RKO (cell line): ENCODE measurements around the gene CALHM1.
"Not testable (repeated sequence)": the region's sequence is repeated elsewhere in the genome, so short reads cannot be mapped to it uniquely, and the experiment has no call there.

ENCODE experiments used
- DNase-seq: peaks from one replicate; pipeline ENCODE4 v3.0.0-alpha.2; 2016; ENCODE audit warnings: low spot score

The CALHM1 gene

GRCh38 chr10:103458720-103459119, at the start of gene CALHM1:
CALHM1 (minus strand) TSS chr10:103458900; CDS start chr10:103458751, 149 bp downstream.
- DNase-seq, result no peak

GRCh38 chr10:103507235-103508191, 48.8 kb upstream of the CALHM1 start:
- DNase-seq, result no peak

GRCh38 chr10:103506061-103506460, 47.4 kb upstream of the CALHM1 start:
- DNase-seq, result no peak

- no peak for DNase-seq
These were observed 45.6 kb upstream of the CALHM1 start for GRCh38 chr10:103504181-103504783.

GRCh38 chr10:103503777-103504176, 45.1 kb upstream of the CALHM1 start:
- not testable (repeated sequence) for DNase-seq

- DNase-seq, result no peak
These were observed 44.4 kb upstream of the CALHM1 start for GRCh38 chr10:103502849-103503660.

GRCh38 chr10:103501186-103501585, 42.5 kb upstream of the CALHM1 start:
- no peak for DNase-seq

GRCh38 chr10:103500481-103500880, 41.8 kb upstream of the CALHM1 start:
- DNase-seq, result no peak

GRCh38 chr10:103499881-103500280, 41.2 kb upstream of the CALHM1 start:
- DNase-seq, result no peak

GRCh38 chr10:103498936-103499638, 40.4 kb upstream of the CALHM1 start:
- DNase-seq, result no peak

- DNase-seq, result no peak
These were observed 38.6 kb upstream of the CALHM1 start for GRCh38 chr10:103497161-103497915.

- DNase-seq, result no peak
These were observed 36.6 kb upstream of the CALHM1 start for GRCh38 chr10:103495321-103495720.

- DNase-seq, result no peak
These were observed 35.5 kb upstream of the CALHM1 start for GRCh38 chr10:103493916-103494877.

GRCh38 chr10:103493362-103493915, 34.7 kb upstream of the CALHM1 start, which contains the start of gene NEURL1:
NEURL1 (plus strand) TSS chr10:103493705; CDS start chr10:103494388, 683 bp downstream.
- DNase-seq, result no peak

GRCh38 chr10:103492655-103493261, 34.1 kb upstream of the CALHM1 start:
- no peak for DNase-seq

- DNase-seq, result peak; percentile 46
These were observed 33.1 kb upstream of the CALHM1 start for GRCh38 chr10:103491729-103492364.

GRCh38 chr10:103490986-103491314, 32.2 kb upstream of the CALHM1 start:
- no peak for DNase-seq

- DNase-seq, result no peak
These were observed 28.7 kb upstream of the CALHM1 start for GRCh38 chr10:103487410-103487708.
